GM19099 (cell line): ENCODE data around the gene TBC1D10A.

Experiments used
- POLR2A ChIP-seq: IDR thresholded peaks from 3 replicates; pipeline ENCODE4 v1.6.1; 2011; ENCODE audit warnings: low read depth; ENCODE audit not compliant: insufficient read length; ENCODE audit errors: extremely low read depth

TBC1D10A gene

DNA sequence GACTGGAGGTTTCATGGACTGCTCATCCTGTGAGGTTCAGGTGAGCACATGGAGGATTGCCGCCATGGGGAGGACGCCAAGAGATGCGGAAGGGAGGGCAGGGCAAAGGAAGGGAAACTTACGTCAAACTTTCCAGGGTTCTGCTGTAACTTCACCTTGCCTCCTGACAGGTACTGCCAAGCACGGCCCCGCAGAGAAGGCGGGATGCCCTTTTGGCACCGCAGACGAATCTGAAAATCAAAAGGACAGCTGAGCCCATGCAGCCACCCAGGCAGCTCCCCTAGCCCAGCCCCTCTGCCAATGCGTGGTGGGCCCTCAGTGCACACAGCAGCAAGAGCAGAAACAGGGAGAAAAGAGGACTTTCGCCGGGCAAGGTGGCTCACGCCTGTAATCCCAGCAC is 27.4 kb downstream of the TBC1D10A start:
- TF ChIP-seq POLR2A: no peak

DNA sequence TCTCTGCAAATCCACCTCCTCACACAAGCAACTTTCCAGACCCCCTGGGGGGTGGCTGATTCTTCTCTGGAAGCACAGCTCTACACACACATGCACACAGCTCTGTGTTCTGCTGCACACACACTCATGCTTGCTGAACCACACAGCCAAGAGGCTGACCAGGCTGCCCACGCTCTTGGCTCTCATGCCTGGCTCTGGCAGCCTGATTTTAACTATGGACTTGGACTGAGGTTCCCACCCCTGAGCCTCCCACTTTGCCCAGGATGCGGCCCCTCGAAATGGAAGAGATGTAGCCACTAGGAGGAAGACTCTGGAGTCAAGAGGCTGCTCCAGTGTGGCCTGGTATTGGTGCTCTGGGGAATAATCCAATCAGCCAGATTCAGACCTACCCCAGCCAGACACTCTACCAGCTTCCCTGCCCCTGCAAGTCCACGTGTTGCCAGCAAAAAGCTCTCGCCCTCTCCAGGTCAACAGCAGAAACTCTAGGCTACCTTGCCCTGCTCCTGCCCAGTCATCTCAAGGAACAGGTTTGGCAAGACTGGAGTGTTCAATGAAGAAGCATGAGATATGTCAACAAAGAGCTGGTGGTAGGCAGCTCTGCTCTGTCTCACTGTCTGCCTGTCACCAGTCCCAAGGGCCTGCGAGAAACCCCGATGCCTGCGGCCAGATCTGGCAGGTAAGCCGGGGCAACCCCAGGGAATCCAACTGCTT is 28.6 kb downstream of the TBC1D10A start:
- no peak for TF ChIP-seq POLR2A

DNA sequence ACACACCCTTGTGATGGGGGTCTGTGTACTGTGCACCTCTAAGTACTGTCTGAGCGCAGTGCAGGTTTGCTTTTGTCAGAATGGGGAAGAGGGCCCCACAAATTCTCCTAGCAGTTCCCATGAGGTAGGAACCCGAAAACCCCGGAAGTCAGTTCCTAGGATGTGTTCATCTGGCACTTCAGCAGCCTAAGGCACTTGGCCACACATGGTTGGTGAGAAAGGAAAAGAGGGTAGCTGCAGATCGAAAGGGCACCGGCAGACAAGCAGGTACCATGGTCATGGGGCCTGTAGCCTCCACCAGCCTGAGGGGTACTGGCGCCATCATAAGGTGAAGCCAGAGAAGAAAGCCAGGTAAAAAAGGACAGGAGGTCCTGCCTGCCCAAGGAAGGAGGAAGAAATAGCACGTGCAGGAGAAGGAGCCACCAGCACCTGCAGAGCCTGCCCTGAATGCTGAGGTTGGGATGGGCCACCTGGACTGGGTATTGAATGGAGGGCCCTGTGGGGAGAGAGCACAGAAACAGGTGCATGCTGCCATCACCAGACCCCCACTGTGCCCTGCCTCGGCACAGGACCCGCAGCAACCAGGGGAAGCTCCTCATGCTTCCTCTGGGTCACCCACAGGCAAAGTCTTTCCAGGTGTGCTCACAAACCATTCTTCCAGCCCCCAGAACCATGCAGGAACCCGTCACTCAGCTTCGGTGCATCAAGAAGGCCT is 29.3 kb downstream of the TBC1D10A start:
- no peak for TF ChIP-seq POLR2A

DNA sequence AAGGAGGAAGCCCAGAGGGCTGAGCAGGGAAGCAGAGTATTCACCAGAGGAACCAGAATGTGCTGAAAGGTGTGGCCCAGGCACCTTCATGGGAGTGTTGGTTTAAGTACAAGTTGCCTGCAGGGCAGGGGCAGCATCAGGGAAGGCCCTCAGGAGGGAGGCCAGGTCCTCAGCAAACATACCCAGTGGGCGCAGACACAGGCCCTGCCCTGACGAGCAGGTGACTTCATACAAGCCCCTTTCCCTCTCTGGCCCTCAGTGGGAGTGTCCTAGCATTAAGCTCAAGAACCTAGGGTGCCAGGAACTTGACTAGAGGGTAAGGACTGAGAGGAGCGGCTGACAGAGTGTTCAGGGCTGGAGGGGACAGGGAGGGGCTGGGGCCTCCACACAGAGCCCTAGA is 29.9 kb downstream of the TBC1D10A start:
- TF ChIP-seq POLR2A: no peak

- no peak for TF ChIP-seq POLR2A
These were observed 30.4 kb downstream of the TBC1D10A start for GRCh38 chr22:30296324-30296723.

- TF ChIP-seq POLR2A: no peak
These were observed 31.2 kb downstream of the TBC1D10A start for GRCh38 chr22:30295576-30295975.

DNA sequence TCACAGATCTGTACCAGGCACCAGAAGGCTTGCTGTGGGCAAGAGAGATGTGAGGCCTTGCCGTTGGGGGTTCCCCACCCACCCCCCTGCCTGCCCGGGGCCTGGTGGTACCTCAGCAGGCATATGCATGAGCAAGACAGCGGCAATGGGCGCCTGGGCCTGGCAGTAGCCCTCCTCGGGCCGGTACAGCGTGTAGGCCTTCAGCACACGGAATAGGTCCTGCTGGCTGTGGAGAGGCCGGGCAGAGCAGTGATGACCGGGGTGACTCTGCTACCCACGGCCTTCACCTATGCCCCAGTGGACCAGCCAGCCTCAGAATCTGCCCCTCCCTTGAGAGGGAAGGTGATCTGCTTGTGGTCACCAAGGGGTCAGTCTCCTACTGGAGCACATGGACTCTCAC is 31.9 kb downstream of the TBC1D10A start:
- no peak for TF ChIP-seq POLR2A

- no peak for TF ChIP-seq POLR2A
These were observed 32.7 kb downstream of the TBC1D10A start for GRCh38 chr22:30294066-30294465.

DNA sequence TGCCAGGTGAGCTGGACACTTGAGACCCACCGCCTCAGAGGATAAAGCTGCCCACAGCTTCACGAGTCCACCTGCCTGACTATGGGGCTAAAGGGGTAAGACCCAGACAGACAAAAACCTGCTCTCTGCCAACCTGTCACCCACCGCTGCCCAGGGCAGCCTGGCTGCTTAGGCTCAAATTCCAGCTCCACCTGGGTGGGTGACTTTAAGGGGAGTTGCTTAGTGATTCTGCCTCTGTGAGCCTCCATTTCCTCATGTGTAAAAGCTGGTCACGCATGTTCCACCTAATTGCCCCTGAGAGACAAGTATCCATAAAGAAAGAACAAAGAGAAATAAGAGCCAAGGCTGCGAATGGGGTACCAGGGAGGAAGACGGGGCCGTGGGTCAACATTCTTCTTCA is 33.7 kb downstream of the TBC1D10A start:
- TF ChIP-seq POLR2A: no peak

DNA sequence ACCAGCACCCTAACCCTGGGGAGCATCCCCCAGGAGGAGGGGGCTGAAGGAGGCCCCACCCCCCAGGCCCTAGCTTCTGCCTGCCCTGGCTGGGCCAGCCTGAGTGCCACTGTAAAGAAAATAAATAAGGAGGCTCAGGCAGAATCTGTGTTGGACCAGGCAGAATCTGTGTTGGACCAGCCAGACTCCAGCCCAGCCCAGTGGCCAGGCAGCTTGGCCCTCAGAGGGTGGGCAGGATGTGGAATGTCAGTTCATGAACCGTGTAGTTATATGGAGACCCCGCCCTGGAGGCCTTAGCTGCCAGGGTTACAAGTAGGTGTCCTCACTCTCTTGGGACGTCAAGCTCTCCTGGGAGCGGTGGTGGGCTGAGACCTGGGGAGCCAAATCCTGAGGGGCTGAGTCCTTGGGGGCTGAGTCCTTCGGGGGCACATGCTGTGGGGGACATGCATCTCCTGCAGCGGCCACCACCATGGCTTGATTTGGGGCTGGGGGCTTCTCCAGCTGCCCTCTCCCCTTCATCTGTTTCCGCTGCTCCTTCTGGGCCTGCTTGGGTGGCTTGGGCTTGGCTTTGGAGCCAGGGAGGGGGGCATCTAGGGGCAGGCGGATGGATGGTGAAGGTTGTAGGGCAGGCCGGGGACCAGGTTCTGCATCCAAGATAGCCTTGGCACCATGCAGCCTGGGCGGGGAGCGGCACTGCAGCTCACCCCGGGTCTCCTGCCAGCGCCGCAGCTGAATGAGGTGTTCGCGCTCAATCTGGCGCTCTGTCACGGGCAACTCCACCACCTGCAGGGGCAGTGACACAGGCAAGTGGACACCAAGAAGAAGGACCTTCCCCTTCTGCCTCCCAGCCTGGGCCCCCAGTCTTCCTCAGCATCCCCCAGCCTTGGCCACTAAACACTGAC is 34.4 kb downstream of the TBC1D10A start:
- TF ChIP-seq POLR2A: no peak

DNA sequence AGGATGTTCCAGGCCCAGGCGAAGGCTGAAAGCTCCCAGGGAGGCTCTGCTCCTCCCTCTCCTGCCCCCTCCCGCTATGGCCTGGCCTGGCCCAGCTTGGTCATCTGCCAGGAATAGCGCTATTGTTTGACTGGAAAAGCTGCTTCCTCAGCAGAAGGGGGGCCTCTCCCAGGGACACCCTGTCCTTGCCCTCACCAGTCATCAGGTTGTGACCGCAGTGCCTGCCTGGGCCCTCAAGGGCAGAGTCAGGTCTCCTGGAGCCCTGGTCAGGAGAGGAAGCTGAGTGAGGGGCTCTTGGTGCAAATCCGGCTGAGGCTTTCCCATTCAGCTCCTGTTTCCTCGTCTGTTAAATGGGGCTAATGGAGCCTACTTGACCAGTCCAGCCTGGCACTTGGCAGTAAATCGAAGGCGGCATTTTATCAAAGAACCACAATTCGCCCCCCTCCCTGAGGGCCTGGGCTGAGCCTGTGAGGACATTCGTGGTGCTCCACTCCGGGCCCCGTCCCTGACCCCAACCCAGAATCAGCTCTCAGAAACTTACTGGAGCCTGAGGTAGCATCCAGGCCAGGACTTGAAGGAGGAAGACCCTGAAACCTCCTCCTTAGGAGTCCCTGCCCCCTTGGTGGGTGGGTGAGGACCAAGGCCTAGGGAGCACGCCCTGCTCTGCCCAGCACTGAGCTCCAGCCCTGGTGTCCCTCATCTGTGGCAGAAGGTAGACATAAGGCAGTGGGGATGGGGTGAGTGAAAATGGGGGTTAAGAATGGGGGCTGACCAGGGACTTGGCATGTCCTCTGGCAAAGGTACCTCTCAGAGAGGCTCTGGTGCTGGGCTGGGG is 35.5 kb downstream of the TBC1D10A start:
- TF ChIP-seq POLR2A: no peak

GRCh38 chr22:30290342-30291057 is 36.2 kb downstream of the TBC1D10A start:
- no peak for TF ChIP-seq POLR2A

GRCh38 chr22:30289980-30290313 is 36.8 kb downstream of the TBC1D10A start:
- no peak for TF ChIP-seq POLR2A
